ENCODE measurements around the gene RPL35. TPM values are rescaled to one million over a fixed set of nuclear protein-coding genes. Genes with fewer than 3 reads are reported as not detected.

RPL35 gene
- total RNA-seq, 1 donor, result 1,644 TPM

- H2AFZ ChIP-seq (ENCODE audit: low read length), result no peak overlapping the region
- no peak overlapping the region for H3K4me2 ChIP-seq (ENCODE audit: insufficient read depth, low read length)
- H3K9me3 ChIP-seq (ENCODE audit: low read depth, low read length), result no peaks in the 10 kb centered on the region
- peaks cover 3% of the 10 kb centered on the region for H4K20me1 ChIP-seq (ENCODE audit: insufficient read depth, low read length)
- peaks cover 54% of the 10 kb centered on the region for H3K36me3 ChIP-seq (ENCODE audit: insufficient read depth, low read length)
- H3K27ac ChIP-seq (ENCODE audit: low read depth, low read length), result no peak overlapping the region
- no peak for TF ChIP-seq CTCF (IDR thresholded peaks at IDR 0.05; ENCODE audit: extremely low read depth, low read depth, low read length)
- DNase-seq (ENCODE audit: insufficient read length, low spot score, missing footprints), result peak; percentile 42
- H3K79me2 ChIP-seq (ENCODE audit: insufficient read depth, low read length), result no peaks in the 10 kb centered on the region
- H3K27me3 ChIP-seq (ENCODE audit: insufficient read depth, low read length), result no peaks in the 10 kb centered on the region
- peaks cover 6% of the 10 kb centered on the region for H3K4me1 ChIP-seq (ENCODE audit: insufficient read depth, low read length)
- H3K4me3 ChIP-seq (ENCODE audit: insufficient read depth, low read length), result no peak overlapping the region
These were observed 36.1 kb upstream of the RPL35 start for GRCh38 chr9:124897570-124898460.

- TF ChIP-seq CTCF (IDR thresholded peaks at IDR 0.05; ENCODE audit: extremely low read depth, low read depth, low read length), result peak; percentile 74
- no peak overlapping the region for H2AFZ ChIP-seq (ENCODE audit: low read length)
- peaks cover 3% of the 10 kb centered on the region for H4K20me1 ChIP-seq (ENCODE audit: insufficient read depth, low read length)
- H3K36me3 ChIP-seq (ENCODE audit: insufficient read depth, low read length), result peaks cover 51% of the 10 kb centered on the region
- no peaks in the 10 kb centered on the region for H3K79me2 ChIP-seq (ENCODE audit: insufficient read depth, low read length)
- no peak overlapping the region for H3K4me3 ChIP-seq (ENCODE audit: insufficient read depth, low read length)
- no peaks in the 10 kb centered on the region for H3K27me3 ChIP-seq (ENCODE audit: insufficient read depth, low read length)
- no peaks in the 10 kb centered on the region for H3K9me3 ChIP-seq (ENCODE audit: low read depth, low read length)
- no peak overlapping the region for H3K27ac ChIP-seq (ENCODE audit: low read depth, low read length)
- H3K4me1 ChIP-seq (ENCODE audit: insufficient read depth, low read length), result no peaks in the 10 kb centered on the region
- DNase-seq (ENCODE audit: insufficient read length, low spot score, missing footprints), result peak; percentile 32
- H3K4me2 ChIP-seq (ENCODE audit: insufficient read depth, low read length), result no peak overlapping the region
These were observed 33.0 kb upstream of the RPL35 start for GRCh38 chr9:124894741-124895170.

GRCh38 chr9:124894035-124894740, 32.4 kb upstream of the RPL35 start:
- Histone ChIP-seq H3K9me3 (ENCODE audit: low read depth, low read length) (no peaks in the 10 kb centered on the region), H4K20me1 (ENCODE audit: insufficient read depth, low read length) (peaks cover 3% of the 10 kb centered on the region), H3K4me1 (ENCODE audit: insufficient read depth, low read length) (no peaks in the 10 kb centered on the region), H3K4me3 (ENCODE audit: insufficient read depth, low read length) (no peak overlapping the region), H3K36me3 (ENCODE audit: insufficient read depth, low read length) (peaks cover 49% of the 10 kb centered on the region), H3K4me2 (ENCODE audit: insufficient read depth, low read length) (no peak overlapping the region), H3K27ac (ENCODE audit: low read depth, low read length) (no peak overlapping the region), H3K79me2 (ENCODE audit: insufficient read depth, low read length) (no peaks in the 10 kb centered on the region), H3K27me3 (ENCODE audit: insufficient read depth, low read length) (no peaks in the 10 kb centered on the region), H2AFZ (ENCODE audit: low read length) (no peak overlapping the region)
- DNase-seq (ENCODE audit: insufficient read length, low spot score, missing footprints), result peak; percentile 11
- no peak for TF ChIP-seq CTCF (IDR thresholded peaks at IDR 0.05; ENCODE audit: extremely low read depth, low read depth, low read length)

GRCh38 chr9:124890179-124890578, 28.4 kb upstream of the RPL35 start:
- DNase-seq (ENCODE audit: insufficient read length, low spot score, missing footprints), result no peak
- Histone ChIP-seq H3K36me3 (ENCODE audit: insufficient read depth, low read length) (peaks cover 41% of the 10 kb centered on the region), H3K4me1 (ENCODE audit: insufficient read depth, low read length) (no peaks in the 10 kb centered on the region)

More at GRCh38 chr9:124890179-124890578, 28.4 kb upstream of the RPL35 start:
- H3K4me3 ChIP-seq (ENCODE audit: insufficient read depth, low read length), result no peak overlapping the region
- H2AFZ ChIP-seq (ENCODE audit: low read length), result no peak overlapping the region
- no peak overlapping the region for H3K4me2 ChIP-seq (ENCODE audit: insufficient read depth, low read length)
- H3K27ac ChIP-seq (ENCODE audit: low read depth, low read length), result no peak overlapping the region
- H3K27me3 ChIP-seq (ENCODE audit: insufficient read depth, low read length), result no peaks in the 10 kb centered on the region
- no peaks in the 10 kb centered on the region for H3K79me2 ChIP-seq (ENCODE audit: insufficient read depth, low read length)
- no peaks in the 10 kb centered on the region for H4K20me1 ChIP-seq (ENCODE audit: insufficient read depth, low read length)
- TF ChIP-seq CTCF (IDR thresholded peaks at IDR 0.05; ENCODE audit: extremely low read depth, low read depth, low read length), result no peak
- H3K9me3 ChIP-seq (ENCODE audit: low read depth, low read length), result no peaks in the 10 kb centered on the region

All from osteoblast (primary cell).